ENCODE measurements around the gene PTPN4.

Gene PTPN4

DNA sequence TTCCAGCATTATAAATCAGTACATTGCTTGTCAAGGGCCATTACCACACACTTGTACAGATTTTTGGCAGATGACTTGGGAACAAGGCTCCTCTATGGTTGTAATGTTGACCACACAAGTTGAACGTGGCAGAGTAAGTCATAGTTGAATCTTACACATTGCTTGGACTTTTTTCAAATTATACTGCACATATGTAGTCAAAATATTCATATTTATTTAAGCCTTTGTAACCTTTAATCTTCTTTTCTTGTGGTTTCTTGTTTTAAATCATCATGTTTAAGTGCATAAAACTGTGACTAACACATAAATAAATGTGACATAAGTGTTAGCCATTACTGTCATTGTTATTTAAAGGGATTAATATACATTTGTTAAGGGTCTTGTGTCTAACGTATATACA lies 201.1 kb downstream of the PTPN4 start:
- WGBS (ENCODE audit: extremely low coverage, insufficient coverage, insufficient read length): no CpG with 5 or more reads among the region's 2 CpGs
- no peak overlapping the region for H3K9ac ChIP-seq (ENCODE audit: low read length)

DNA sequence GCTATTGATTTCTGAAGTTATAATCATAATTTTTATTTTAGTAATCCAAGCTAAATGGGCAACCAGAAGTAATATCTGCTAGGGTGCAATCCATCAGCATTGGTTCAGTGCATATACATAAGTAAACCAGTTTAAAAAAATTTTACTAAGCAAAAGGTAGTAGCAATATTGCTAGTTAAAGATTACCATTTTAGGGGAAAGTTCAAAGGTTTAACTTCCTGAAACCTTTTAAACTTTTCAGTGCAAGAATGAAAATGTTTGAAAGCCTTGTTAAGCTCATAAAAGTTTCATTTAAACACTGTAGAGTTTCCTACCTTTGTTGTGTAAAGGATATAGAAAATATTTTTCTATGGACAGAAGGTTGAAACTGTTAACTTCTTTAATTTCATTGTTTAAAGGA lies 222.2 kb downstream of the PTPN4 start:
- no peak overlapping the region for H2AK5ac ChIP-seq (ENCODE audit: low read length)

More for the DNA sequence above, 201.1 kb downstream of the PTPN4 start:
- no peaks in the 10 kb centered on the region for H3K4me1 ChIP-seq (ENCODE audit: control insufficient read depth in 1 of 2, insufficient read depth in 2 of 2, low read length in 2 of 2)
- no peaks in the 10 kb centered on the region for H3K79me2 ChIP-seq (ENCODE audit: control insufficient read depth, insufficient read depth, low read length, poor library complexity)
- no peak overlapping the region for H4K12ac ChIP-seq (ENCODE audit: low read depth, low read length)
- no peak overlapping the region for H3K18ac ChIP-seq (ENCODE audit: low read length)
- H3K4me3 ChIP-seq (ENCODE audit: low read depth, low read length): no peak overlapping the region
- H2BK5ac ChIP-seq (ENCODE audit: low read depth, low read length, poor library complexity): no peak overlapping the region
- no peak overlapping the region for H2AK5ac ChIP-seq (ENCODE audit: low read length)
- no peak overlapping the region for H2BK120ac ChIP-seq (ENCODE audit: insufficient read depth, low read length, poor library complexity)
- H2BK12ac ChIP-seq (ENCODE audit: low read length): no peak overlapping the region
- no peak overlapping the region for H4K91ac ChIP-seq (ENCODE audit: low read depth, low read length)
- no peak for DNase-seq
- peaks cover 2 to 4% of the 10 kb centered on the region in 2 experiments for H3K36me3 ChIP-seq (ENCODE audit: control insufficient read depth in 1 of 2, insufficient read depth in 2 of 2, low read length in 2 of 2)
- no peak overlapping the region for H3K23ac ChIP-seq (ENCODE audit: low read length)
- H4K8ac ChIP-seq (ENCODE audit: low read depth, low read length): no peak overlapping the region
- H3K27me3 ChIP-seq (ENCODE audit: insufficient read depth, low read length): no peaks in the 10 kb centered on the region
- no peak overlapping the region for H3K4me2 ChIP-seq (ENCODE audit: low read length)
- no peaks in the 10 kb centered on the region for H3K79me1 ChIP-seq (ENCODE audit: low read length)
- no peak overlapping the region for H3K14ac ChIP-seq (ENCODE audit: low read length)
- no peak overlapping the region for H2AFZ ChIP-seq (ENCODE audit: insufficient read depth, low read length, poor library complexity)
- no peak overlapping the region for H3K4ac ChIP-seq (ENCODE audit: low read depth, low read length)
- no peaks in the 10 kb centered on the region for H3K9me3 ChIP-seq (ENCODE audit: insufficient read depth, low read depth, low read length)
- H3K27ac ChIP-seq (ENCODE audit: low read depth, low read length): no peak overlapping the region

GRCh38 chr2:119982506-119982905 lies 222.8 kb downstream of the PTPN4 start:
- Histone ChIP-seq H3K23ac (ENCODE audit: low read length) (no peak overlapping the region), H3K4me2 (ENCODE audit: low read length) (no peak overlapping the region), H3K27ac (ENCODE audit: low read depth, low read length) (no peak overlapping the region), H4K12ac (ENCODE audit: low read depth, low read length) (no peak overlapping the region), H3K9ac (ENCODE audit: low read length) (no peak overlapping the region), H3K18ac (ENCODE audit: low read length) (no peak overlapping the region), H3K79me1 (ENCODE audit: low read length) (no peaks in the 10 kb centered on the region), H2AFZ (ENCODE audit: insufficient read depth, low read length, poor library complexity) (no peak overlapping the region), H4K8ac (ENCODE audit: low read depth, low read length) (no peak overlapping the region), H3K27me3 (ENCODE audit: insufficient read depth, low read length) (no peaks in the 10 kb centered on the region), H3K4ac (ENCODE audit: low read depth, low read length) (no peak overlapping the region), H3K79me2 (ENCODE audit: control insufficient read depth, insufficient read depth, low read length, poor library complexity) (no peaks in the 10 kb centered on the region), H3K14ac (ENCODE audit: low read length) (no peak overlapping the region), H4K91ac (ENCODE audit: low read depth, low read length) (no peak overlapping the region), H2AK5ac (ENCODE audit: low read length) (no peak overlapping the region), H3K36me3 (ENCODE audit: control insufficient read depth in 1 of 2, insufficient read depth in 2 of 2, low read length in 2 of 2) (no peaks in the 10 kb centered on the region), H2BK5ac (ENCODE audit: low read depth, low read length, poor library complexity) (no peak overlapping the region), H3K4me3 (ENCODE audit: low read depth, low read length) (no peak overlapping the region), H2BK12ac (ENCODE audit: low read length) (no peak overlapping the region), H2BK120ac (ENCODE audit: insufficient read depth, low read length, poor library complexity) (no peak overlapping the region), H3K9me3 (ENCODE audit: insufficient read depth, low read depth, low read length) (no peaks in the 10 kb centered on the region), H3K4me1 (ENCODE audit: control insufficient read depth in 1 of 2, insufficient read depth in 2 of 2, low read length in 2 of 2) (no peaks in the 10 kb centered on the region)
- DNase-seq: no peak
- no CpG with 5 or more reads among the region's 2 CpGs for WGBS (ENCODE audit: extremely low coverage, insufficient coverage, insufficient read length)

More for the DNA sequence above, 222.2 kb downstream of the PTPN4 start:
- Histone ChIP-seq H3K18ac (ENCODE audit: low read length) (no peak overlapping the region), H3K27me3 (ENCODE audit: insufficient read depth, low read length) (no peaks in the 10 kb centered on the region), H2BK120ac (ENCODE audit: insufficient read depth, low read length, poor library complexity) (no peak overlapping the region), H2AFZ (ENCODE audit: insufficient read depth, low read length, poor library complexity) (no peak overlapping the region), H2BK12ac (ENCODE audit: low read length) (no peak overlapping the region), H3K4ac (ENCODE audit: low read depth, low read length) (no peak overlapping the region), H2BK5ac (ENCODE audit: low read depth, low read length, poor library complexity) (no peak overlapping the region), H3K27ac (ENCODE audit: low read depth, low read length) (no peak overlapping the region), H3K79me2 (ENCODE audit: control insufficient read depth, insufficient read depth, low read length, poor library complexity) (no peaks in the 10 kb centered on the region), H3K9ac (ENCODE audit: low read length) (no peak overlapping the region), H3K4me3 (ENCODE audit: low read depth, low read length) (no peak overlapping the region), H3K14ac (ENCODE audit: low read length) (no peak overlapping the region), H3K9me3 (ENCODE audit: insufficient read depth, low read depth, low read length) (no peaks in the 10 kb centered on the region), H4K8ac (ENCODE audit: low read depth, low read length) (no peak overlapping the region), H3K4me1 (ENCODE audit: control insufficient read depth in 1 of 2, insufficient read depth in 2 of 2, low read length in 2 of 2) (no peaks in the 10 kb centered on the region), H4K12ac (ENCODE audit: low read depth, low read length) (no peak overlapping the region), H4K91ac (ENCODE audit: low read depth, low read length) (no peak overlapping the region), H3K79me1 (ENCODE audit: low read length) (no peaks in the 10 kb centered on the region), H3K23ac (ENCODE audit: low read length) (no peak overlapping the region), H3K36me3 (ENCODE audit: control insufficient read depth in 1 of 2, insufficient read depth in 2 of 2, low read length in 2 of 2) (no peaks in the 10 kb centered on the region), H3K4me2 (ENCODE audit: low read length) (no peak overlapping the region)
- no peak for DNase-seq

- Histone ChIP-seq H3K27ac (ENCODE audit: low read depth, low read length) (no peak overlapping the region), H2BK5ac (ENCODE audit: low read depth, low read length, poor library complexity) (no peak overlapping the region), H3K9ac (ENCODE audit: low read length) (no peak overlapping the region), H3K23ac (ENCODE audit: low read length) (no peak overlapping the region), H2BK120ac (ENCODE audit: insufficient read depth, low read length, poor library complexity) (no peak overlapping the region), H3K27me3 (ENCODE audit: insufficient read depth, low read length) (no peaks in the 10 kb centered on the region), H3K4me2 (ENCODE audit: low read length) (no peak overlapping the region), H3K79me2 (ENCODE audit: control insufficient read depth, insufficient read depth, low read length, poor library complexity) (no peaks in the 10 kb centered on the region), H3K18ac (ENCODE audit: low read length) (no peak overlapping the region), H3K4me1 (ENCODE audit: control insufficient read depth in 1 of 2, insufficient read depth in 2 of 2, low read length in 2 of 2) (no peaks in the 10 kb centered on the region), H2AK5ac (ENCODE audit: low read length) (no peak overlapping the region), H2BK12ac (ENCODE audit: low read length) (no peak overlapping the region), H2AFZ (ENCODE audit: insufficient read depth, low read length, poor library complexity) (no peak overlapping the region), H4K12ac (ENCODE audit: low read depth, low read length) (no peak overlapping the region), H3K79me1 (ENCODE audit: low read length) (no peaks in the 10 kb centered on the region), H3K14ac (ENCODE audit: low read length) (no peak overlapping the region), H3K4ac (ENCODE audit: low read depth, low read length) (no peak overlapping the region), H4K91ac (ENCODE audit: low read depth, low read length) (no peak overlapping the region), H3K36me3 (ENCODE audit: control insufficient read depth in 1 of 2, insufficient read depth in 2 of 2, low read length in 2 of 2) (no peaks in the 10 kb centered on the region), H3K4me3 (ENCODE audit: low read depth, low read length) (no peak overlapping the region), H3K9me3 (ENCODE audit: insufficient read depth, low read depth, low read length) (no peaks in the 10 kb centered on the region), H4K8ac (ENCODE audit: low read depth, low read length) (no peak overlapping the region)
- DNase-seq: no peak
- no CpG with 5 or more reads among the region's 3 CpGs for WGBS (ENCODE audit: extremely low coverage, insufficient coverage, insufficient read length)
These were observed 223.4 kb downstream of the PTPN4 start for GRCh38 chr2:119983108-119983507.

All from trophoblast cell (in vitro differentiated cells and primary cell).